Transverse colon (tissue), 4 donors: ENCODE measurements around the gene EP300. TPM values are rescaled to one million over a fixed set of nuclear protein-coding genes. Genes with fewer than 3 reads are reported as not detected.
"Not testable (repeated sequence)": the region's sequence is repeated elsewhere in the genome, so short reads cannot be mapped to it uniquely, and the experiment has no call there.

Experiments
- DNase-seq: peaks from one replicate; pipeline ENCODE4 v3.0.0-alpha.2; 2019
- H3K27ac ChIP-seq, 4 donors: fragments of 200-600 bp; sonication (generic); 2 replicates each; pipeline ENCODE4 v1.5.1; 2016 to 2018; ENCODE audit warnings: inconsistent platforms in 4 of 4
- H3K27me3 ChIP-seq: fragments of 200-600 bp; sonication (generic); 2 replicates; pipeline ENCODE4 v1.5.1; 2017; ENCODE audit warnings: inconsistent platforms
- H3K36me3 ChIP-seq, 4 donors: fragments of 200-600 bp; sonication (generic); 2 replicates each; pipeline ENCODE4 v1.5.1; 2017 to 2019; ENCODE audit warnings: inconsistent platforms in 4 of 4
- H3K4me1 ChIP-seq, 4 donors: fragments of 200-600 bp; sonication (generic); 2 replicates each; pipeline ENCODE4 v1.5.1; 2017 to 2020; ENCODE audit warnings: inconsistent platforms in 4 of 4
- H3K4me3 ChIP-seq, 4 donors: fragments of 200-600 bp; sonication (generic); 1 replicate in 1 of 4; 2 replicates in 3 of 4; pipeline versions ENCODE4 v1.5.1 to v1.6.1; 2017 to 2019; ENCODE audit warnings: inconsistent platforms in 4 of 4
- H3K9me3 ChIP-seq, 2 donors: fragments of 200-600 bp; sonication (generic); 2 replicates each; pipeline ENCODE4 v1.5.1; 2017 to 2019; ENCODE audit warnings: inconsistent platforms in 2 of 2
- EP300 ChIP-seq: sonication (generic); formaldehyde crosslinking; IDR thresholded peaks from one replicate; pipeline ENCODE4 v1.6.1; 2017; ENCODE audit warnings: antibody characterized with exemption, low read depth
- POLR2A ChIP-seq: fragments of 450-650 bp; IDR thresholded peaks from one replicate; pipeline ENCODE4 v1.6.1; 2016; ENCODE audit warnings: antibody characterized with exemption, mild to moderate bottlenecking, moderate library complexity
- POLR2AphosphoS5 ChIP-seq, 3 donors: sonication (generic); formaldehyde crosslinking; IDR thresholded peaks; one replicate each; pipeline ENCODE4 v1.6.1; 2016; ENCODE audit warnings: antibody characterized with exemption in 3 of 3
- WGBS, 2 donors: methylation state at CpG; one replicate each; pipeline ENCODE4 v1.1.5; 2018; ENCODE audit warnings: low coverage in 1 of 2; 5-methylcytosine and 5-hydroxymethylcytosine counted together
- in situ Hi-C, 4 donors: fragments of 200-750 bp; cut with MboI; loops; one replicate each; pipeline versions ENCODE4 v1.15.0 to v1.15.1; 2017; ENCODE audit warnings: low sequenced_read_pairs in 3 of 4, low pct_ligation_motif_present in 1 of 4, low pct_unique_long_range_greater_than_20kb in 1 of 4
- intact Hi-C: fragments of 100-400 bp; cut with DNase I; formaldehyde crosslinking; loops from one replicate; pipeline ENCODE4 v1.15.1; 2023; ENCODE audit warnings: low total_unique reads
- total RNA-seq, 4 donors: library from RNA; depleted of rRNA; stranded (reverse); fragments of >200 nt; gene quantifications; one replicate each; pipeline ENCODE4 v1.1.0, GENCODE V29; 2016
- TF ChIP-seq, protein P1 (sequence below), 5 experiments: fragments of 200-600 bp in 3 of 5; fragments of 450-650 bp in 2 of 5; sonication (generic) in 3 of 5; IDR thresholded peaks; 1 replicate in 2 of 5; 2 replicates in 3 of 5; pipeline ENCODE4 v1.5.1; 2016 to 2017; ENCODE audit warnings: antibody characterized with exemption in 5 of 5, inconsistent platforms in 3 of 5, mild to moderate bottlenecking in 2 of 5, moderate library complexity in 1 of 5

The EP300 gene
- total RNA-seq, 4 donors from 2014 or later = 80.6 to 119 (median 91.6) TPM

DNA sequence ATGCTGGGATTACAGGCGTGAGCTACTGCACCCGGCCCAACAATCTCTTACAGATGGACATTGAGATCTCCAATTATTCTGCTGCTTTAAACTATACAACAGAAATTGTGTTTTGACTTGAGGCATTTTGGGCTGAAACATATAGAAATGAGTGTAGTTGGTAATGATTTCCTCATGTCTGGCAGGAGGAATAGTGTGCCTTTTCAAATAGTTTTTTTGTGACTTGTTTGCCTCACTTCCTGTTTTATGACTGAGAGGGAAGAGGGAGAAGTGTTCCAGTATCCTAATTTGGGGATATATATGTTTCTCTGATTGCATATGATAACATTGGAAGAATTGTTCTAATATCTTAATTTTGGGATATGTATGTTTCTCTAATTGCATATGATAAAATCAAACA, 40.2 kb downstream of the EP300 start:
- 100% methylated on average over 2 of the region's 2 CpGs; no CpG with 5 or more reads in 1 of the 2 donors for WGBS, 2 donors
- Histone ChIP-seq H3K27me3 (no peaks in the 10 kb centered on the region), H3K27ac (no peak overlapping the region), H3K4me3 (no peak overlapping the region), H3K4me1 (no peaks in the 10 kb centered on the region), H3K36me3 (peaks cover 2 to 87% (median 39%) of the 10 kb centered on the region in 4 donors), H3K9me3 (no peaks in the 10 kb centered on the region)
- in situ Hi-C loops (no loop called here), intact Hi-C loops (no loop called here)
- DNase-seq = no peak
- TF ChIP-seq, protein P1, sequence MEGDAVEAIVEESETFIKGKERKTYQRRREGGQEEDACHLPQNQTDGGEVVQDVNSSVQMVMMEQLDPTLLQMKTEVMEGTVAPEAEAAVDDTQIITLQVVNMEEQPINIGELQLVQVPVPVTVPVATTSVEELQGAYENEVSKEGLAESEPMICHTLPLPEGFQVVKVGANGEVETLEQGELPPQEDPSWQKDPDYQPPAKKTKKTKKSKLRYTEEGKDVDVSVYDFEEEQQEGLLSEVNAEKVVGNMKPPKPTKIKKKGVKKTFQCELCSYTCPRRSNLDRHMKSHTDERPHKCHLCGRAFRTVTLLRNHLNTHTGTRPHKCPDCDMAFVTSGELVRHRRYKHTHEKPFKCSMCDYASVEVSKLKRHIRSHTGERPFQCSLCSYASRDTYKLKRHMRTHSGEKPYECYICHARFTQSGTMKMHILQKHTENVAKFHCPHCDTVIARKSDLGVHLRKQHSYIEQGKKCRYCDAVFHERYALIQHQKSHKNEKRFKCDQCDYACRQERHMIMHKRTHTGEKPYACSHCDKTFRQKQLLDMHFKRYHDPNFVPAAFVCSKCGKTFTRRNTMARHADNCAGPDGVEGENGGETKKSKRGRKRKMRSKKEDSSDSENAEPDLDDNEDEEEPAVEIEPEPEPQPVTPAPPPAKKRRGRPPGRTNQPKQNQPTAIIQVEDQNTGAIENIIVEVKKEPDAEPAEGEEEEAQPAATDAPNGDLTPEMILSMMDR (IDR thresholded peaks at IDR 0.05) = no peak
- TF ChIP-seq EP300 (no peak), POLR2A (no peak), POLR2AphosphoS5 (IDR thresholded peaks at IDR 0.05) (no peak)

DNA sequence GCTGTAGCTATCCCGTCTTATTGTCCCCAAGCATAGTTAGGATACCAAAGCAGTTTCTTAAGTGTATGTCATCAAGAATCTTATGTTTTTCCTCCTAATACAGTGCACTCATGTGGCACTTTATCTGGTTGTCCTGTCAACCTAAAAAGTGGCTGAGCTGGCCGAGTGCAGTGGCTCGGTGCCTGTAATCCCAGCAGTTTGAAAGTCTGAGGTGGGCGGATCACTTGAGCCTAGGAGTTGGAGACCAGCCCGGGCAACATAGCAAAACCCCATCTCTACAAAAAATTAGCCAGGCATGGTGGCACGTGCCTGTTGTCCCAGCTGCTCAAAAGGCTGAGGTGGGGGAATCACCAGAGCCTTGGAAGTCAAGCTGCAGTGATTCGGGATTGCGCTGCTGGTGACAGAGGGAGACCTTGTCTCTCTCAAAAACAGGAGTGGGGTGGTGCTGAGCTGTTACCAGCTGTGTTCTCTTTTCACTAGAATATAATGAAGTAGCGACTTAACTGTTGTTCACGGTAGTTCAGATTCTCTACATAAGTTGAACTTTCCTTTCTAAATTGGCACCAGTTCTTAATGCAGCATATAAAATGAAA, 48.1 kb downstream of the EP300 start:
- H3K36me3 ChIP-seq = peaks cover 0 to 99% (median 53%) of the 10 kb centered on the region in 4 donors
- H3K9me3 ChIP-seq = no peaks in the 10 kb centered on the region
- 80 to 92% methylated on average over 5 to 10 of the region's 10 CpGs for WGBS, 2 donors
- TF ChIP-seq POLR2A = no peak
- TF ChIP-seq EP300 = no peak
- H3K4me3 ChIP-seq = no peak overlapping the region
- intact Hi-C loops (no loop called here), in situ Hi-C loops (no loop called here)
- no peak for DNase-seq
- H3K27ac ChIP-seq = no peak overlapping the region
- no peaks in the 10 kb centered on the region for H3K27me3 ChIP-seq
- H3K4me1 ChIP-seq = no peaks in the 10 kb centered on the region

GRCh38 chr22:41145921-41146320, 53.5 kb downstream of the EP300 start:
- H3K9me3 ChIP-seq, intact Hi-C loops, H3K27ac ChIP-seq, in situ Hi-C loops, H3K4me3 ChIP-seq, DNase-seq, H3K27me3 ChIP-seq, H3K4me1 ChIP-seq: not testable (repeated sequence)
- 88 to 91% methylated on average over 6 of the region's 6 CpGs for WGBS, 2 donors
- peaks cover 2 to 98% (median 52%) of the 10 kb centered on the region in 4 donors for H3K36me3 ChIP-seq

DNA sequence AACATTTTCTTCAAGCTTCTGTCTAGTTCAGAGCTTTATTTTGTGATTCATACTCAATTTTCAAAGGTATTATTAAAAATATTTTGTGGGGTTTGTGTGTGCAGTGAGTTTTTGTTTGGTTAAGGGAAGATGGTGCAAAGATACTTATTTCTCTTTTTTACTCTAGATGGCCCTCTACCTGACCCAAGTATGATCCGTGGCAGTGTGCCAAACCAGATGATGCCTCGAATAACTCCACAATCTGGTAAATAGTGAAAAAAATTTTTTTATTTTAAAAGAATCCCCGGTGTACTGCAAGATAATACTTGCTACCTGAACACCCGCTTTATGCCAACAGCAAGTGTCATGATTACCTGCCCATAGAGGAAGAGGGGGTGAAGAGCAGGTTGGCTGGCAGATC, 54.2 kb downstream of the EP300 start:
- Histone ChIP-seq H3K27me3 (no peaks in the 10 kb centered on the region), H3K36me3 (peaks cover 2 to 98% (median 51%) of the 10 kb centered on the region in 4 donors), H3K4me1 (no peaks in the 10 kb centered on the region), H3K27ac (no peak overlapping the region), H3K9me3 (no peaks in the 10 kb centered on the region), H3K4me3 (no peak overlapping the region)
- 73 to 78% methylated on average over 4 of the region's 4 CpGs for WGBS, 2 donors
- intact Hi-C loops (no loop called here), in situ Hi-C loops (no loop called here)
- TF ChIP-seq POLR2A = no peak
- TF ChIP-seq EP300 = no peak
- TF ChIP-seq, protein P1 (IDR thresholded peaks at IDR 0.05) = no peak
- no peak for TF ChIP-seq POLR2AphosphoS5 (IDR thresholded peaks at IDR 0.05)
- DNase-seq = no peak

DNA sequence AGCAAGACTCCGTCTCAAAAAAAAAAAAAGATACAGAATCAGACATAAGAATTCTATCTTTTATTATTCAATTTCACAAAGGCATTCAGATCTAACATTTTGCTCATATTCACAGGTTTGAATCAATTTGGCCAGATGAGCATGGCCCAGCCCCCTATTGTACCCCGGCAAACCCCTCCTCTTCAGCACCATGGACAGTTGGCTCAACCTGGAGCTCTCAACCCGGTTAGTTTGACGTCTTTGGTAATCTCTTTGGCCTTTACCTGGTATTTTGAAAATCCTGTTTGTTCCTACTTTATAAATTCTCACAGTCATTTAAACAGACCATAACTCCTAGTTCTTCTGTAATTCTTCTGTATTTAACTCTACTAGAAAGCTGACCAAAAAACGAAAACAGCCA, 55.3 kb downstream of the EP300 start:
- WGBS, 2 donors = 90 to 92% methylated on average over 4 to 5 of the region's 5 CpGs
- no peaks in the 10 kb centered on the region for H3K9me3 ChIP-seq
- TF ChIP-seq, protein P1 (IDR thresholded peaks at IDR 0.05) = no peak
- no peak for TF ChIP-seq EP300
- no peak for TF ChIP-seq POLR2A
- TF ChIP-seq POLR2AphosphoS5 (IDR thresholded peaks at IDR 0.05) = no peak
- no peaks in the 10 kb centered on the region for H3K27me3 ChIP-seq
- no peaks in the 10 kb centered on the region for H3K4me1 ChIP-seq
- in situ Hi-C loops (no loop called here), intact Hi-C loops (no loop called here)
- H3K27ac ChIP-seq = no peak overlapping the region
- DNase-seq = no peak
- peaks cover 2 to 98% (median 50%) of the 10 kb centered on the region in 4 donors for H3K36me3 ChIP-seq
- H3K4me3 ChIP-seq = no peak overlapping the region
